GM12878 (cell line): ENCODE data around the gene KLB.

Experiments used
- BCL3 ChIP-seq: IDR thresholded peaks from 2 replicates; pipeline ENCODE4 v1.6.1; 2011; ENCODE audit warnings: borderline replicate concordance, low read depth, mild to moderate bottlenecking, moderate library complexity, low read length; ENCODE audit not compliant: insufficient read depth, poor library complexity, severe bottlenecking
- CEBPB ChIP-seq, 2 experiments: fragments of 150-350 bp in 1 of 2; IDR thresholded peaks; 2 replicates each; pipeline ENCODE4 v1.6.1; 2012 to 2014; ENCODE audit warnings: low read depth in 2 of 2, low read length in 2 of 2, borderline replicate concordance in 1 of 2, inconsistent platforms in 1 of 2
- CTCF ChIP-seq, 3 experiments: IDR thresholded peaks in 2 of 3; conservative IDR thresholded peaks in 1 of 3; 2 replicates each; pipeline ENCODE4 v1.5.1; 2011; ENCODE audit warnings: low read depth in 3 of 3, low read length in 3 of 3, mild to moderate bottlenecking in 3 of 3, control low read depth in 2 of 3, moderate library complexity in 2 of 3, inconsistent platforms in 1 of 3, mixed read lengths in 1 of 3; ENCODE audit not compliant: control insufficient read depth in 2 of 3, insufficient read depth in 1 of 3; ENCODE audit errors: extremely low read depth in 1 of 3
- EP300 ChIP-seq, 2 experiments: fragments of 150-350 bp in 1 of 2; IDR thresholded peaks; 2 replicates each; pipeline ENCODE4 v1.6.1; 2011 to 2012; ENCODE audit warnings: low read depth in 2 of 2, low read length in 2 of 2, borderline replicate concordance in 1 of 2, improper control_type of control experiment in 1 of 2, inconsistent platforms in 1 of 2; ENCODE audit not compliant: control insufficient read depth in 1 of 2
- JUND ChIP-seq: IDR thresholded peaks from 2 replicates; pipeline ENCODE4 v1.6.1; 2012; ENCODE audit warnings: low read depth, mild to moderate bottlenecking, low read length, improper control_type of control experiment, moderate library complexity
- NR2C1 ChIP-seq: fragments of 450-650 bp; IDR thresholded peaks from 2 replicates; pipeline ENCODE4 v1.6.1; 2017; ENCODE audit warnings: antibody characterized with exemption, mild to moderate bottlenecking, moderate library complexity
- NR2C2 ChIP-seq: IDR thresholded peaks from 2 replicates; pipeline ENCODE4 v1.6.1; 2011; ENCODE audit warnings: borderline replicate concordance, low read depth; ENCODE audit not compliant: control insufficient read depth, insufficient read length
- POLR2AphosphoS5 ChIP-seq: IDR thresholded peaks from 2 replicates; pipeline ENCODE4 v1.6.1; 2011; ENCODE audit warnings: mild to moderate bottlenecking, low read length, inconsistent platforms
- SPI1 ChIP-seq: IDR thresholded peaks from 2 replicates; pipeline ENCODE4 v1.6.1; 2011; ENCODE audit warnings: low read depth, mild to moderate bottlenecking, low read length, moderate library complexity, borderline replicate concordance; ENCODE audit not compliant: insufficient read depth
- SRF ChIP-seq, 2 experiments: IDR thresholded peaks; 2 replicates each; pipeline ENCODE4 v1.6.1; 2011; ENCODE audit warnings: low read depth in 2 of 2, low read length in 2 of 2, mild to moderate bottlenecking in 1 of 2, moderate library complexity in 1 of 2
- USF1 ChIP-seq: IDR thresholded peaks from 2 replicates; pipeline ENCODE4 v1.6.1; 2011; ENCODE audit warnings: borderline replicate concordance, low read depth, mild to moderate bottlenecking, moderate library complexity, mixed read lengths, low read length; ENCODE audit not compliant: insufficient read depth; ENCODE audit errors: extremely low read length
- YY1 ChIP-seq: IDR thresholded peaks from 2 replicates; pipeline ENCODE4 v1.6.1; 2011; ENCODE audit warnings: low read depth, mild to moderate bottlenecking, low read length
- ZBTB11 ChIP-seq: fragments of 450-650 bp; formaldehyde crosslinking; IDR thresholded peaks from 2 replicates; pipeline ENCODE4 v1.5.0; 2022; ENCODE audit warnings: mild to moderate bottlenecking, missing genetic modification characterization

GRCh38 chr4:39435659-39436563, 29.2 kb downstream of the KLB start:
- TF ChIP-seq NR2C1 (no peak), SPI1 (no peak), CTCF (IDR thresholded peaks at IDR 0.05 in 2 of 3, conservative IDR thresholded peaks at IDR 0.05 in 1 of 3; ENCODE audit: control insufficient read depth in 2 of 3, extremely low read depth in 1 of 3, insufficient read depth in 1 of 3, low read depth in 3 of 3, low read length in 3 of 3) (peak; percentile 10 to 26 (median 21); a peak in 3 of 6 replicates), BCL3 (no peak), ZBTB11 (no peak), JUND (no peak), CEBPB (IDR thresholded peaks at IDR 0.05; ENCODE audit: borderline replicate concordance in 1 of 2, low read depth in 2 of 2, low read length in 2 of 2) (no peak), USF1 (no peak), POLR2AphosphoS5 (no peak), NR2C2 (no peak), EP300 (IDR thresholded peaks at IDR 0.05; ENCODE audit: borderline replicate concordance in 1 of 2, control insufficient read depth in 1 of 2, low read depth in 2 of 2, low read length in 2 of 2) (no peak), SRF (IDR thresholded peaks at IDR 0.05; ENCODE audit: low read depth in 2 of 2, low read length in 2 of 2) (no peak), YY1 (no peak)
